Measurements from ENCODE around the gene SLC26A1.

The SLC26A1 gene

DNA sequence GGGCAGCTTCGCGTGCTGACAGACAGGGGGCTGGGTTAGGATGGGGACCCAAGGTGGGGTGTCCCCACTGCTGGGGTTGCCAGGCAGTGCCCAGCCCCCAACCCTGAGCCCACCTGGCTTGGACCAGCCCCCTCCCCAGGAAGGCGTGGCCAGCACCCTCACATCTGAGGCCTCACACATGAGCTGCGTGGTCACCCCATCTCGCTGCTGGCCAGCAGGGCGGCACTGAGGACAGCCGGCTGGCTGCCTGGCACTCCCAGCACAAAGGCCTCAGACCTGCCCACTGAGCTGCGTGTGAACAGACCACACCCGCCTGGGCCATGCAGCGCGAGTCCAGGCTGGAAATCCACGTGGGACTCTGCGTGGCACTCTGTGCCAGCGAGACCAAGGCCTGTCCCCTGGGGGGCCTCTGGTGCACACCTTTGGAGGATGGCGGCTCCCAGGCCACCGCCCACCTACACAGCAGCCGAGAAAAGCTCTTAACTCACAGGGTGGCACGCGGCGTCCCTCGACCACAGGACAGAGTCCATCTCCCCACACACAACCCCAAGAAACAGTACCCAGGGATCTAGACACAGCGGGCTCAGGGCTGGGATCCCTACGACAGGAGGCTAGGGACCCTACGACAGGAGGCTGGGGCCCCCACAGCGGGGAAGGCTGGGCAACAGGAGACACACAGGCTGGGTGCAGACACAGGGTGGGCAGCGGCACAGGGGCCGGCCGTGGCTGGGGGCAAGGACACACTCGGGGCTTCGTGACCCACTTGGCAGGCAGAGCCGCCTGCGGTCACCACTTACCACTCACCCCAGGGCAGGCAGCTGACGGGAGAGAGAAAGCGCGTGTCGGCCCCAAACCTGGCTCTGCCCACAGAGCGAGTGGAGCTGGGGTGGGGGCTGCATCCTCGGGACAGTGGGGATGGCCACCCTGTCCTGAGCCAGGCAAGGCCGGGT lies 29.7 kb downstream of the SLC26A1 start:
- DNase-seq, result no peak

GRCh38 chr4:962231-963208 lies 30.7 kb downstream of the SLC26A1 start:
- DNase-seq, result no peak

DNA sequence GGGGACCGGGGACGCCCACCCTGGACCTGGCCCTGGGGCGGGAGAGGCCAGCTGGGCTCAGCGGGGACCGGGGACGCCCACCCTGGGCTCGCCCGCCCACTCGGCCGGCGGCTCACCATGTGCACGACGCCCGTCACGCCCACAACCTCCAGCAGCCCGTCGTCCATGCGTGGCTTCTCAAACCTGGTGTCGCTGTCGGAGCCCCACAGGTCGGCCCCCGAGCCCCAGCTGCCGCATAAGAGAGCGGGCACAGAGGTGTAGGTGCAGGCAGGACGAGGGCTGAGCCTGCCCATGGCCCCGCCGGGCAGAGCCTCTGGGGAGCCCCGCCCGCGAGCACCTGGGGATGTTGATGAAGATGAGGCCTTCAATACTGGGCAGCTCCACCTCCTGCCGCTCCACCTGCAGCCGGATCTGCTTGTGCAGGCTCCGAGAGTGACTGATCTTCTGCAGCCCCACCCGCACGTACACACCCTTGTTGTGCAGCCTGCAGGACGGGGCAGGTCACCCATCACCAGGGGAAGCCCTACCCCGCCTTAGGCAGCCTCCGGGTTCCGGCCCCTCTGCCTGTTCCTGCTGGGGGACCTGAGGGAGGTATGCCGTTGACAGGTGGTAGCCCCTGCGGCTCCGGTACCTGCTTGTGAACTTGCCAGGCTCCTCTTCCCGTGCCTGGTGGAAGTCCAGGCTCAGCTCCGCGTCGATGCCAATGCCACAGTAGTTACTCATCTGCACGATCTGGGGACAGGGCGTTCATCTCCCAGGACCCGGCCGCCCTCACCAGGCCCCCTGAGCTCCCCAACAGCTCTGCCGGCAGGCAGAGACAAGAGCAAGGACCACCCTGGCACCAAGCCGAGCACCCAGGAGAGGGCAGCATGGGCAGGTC lies 31.6 kb downstream of the SLC26A1 start:
- DNase-seq, result no peak

DNA sequence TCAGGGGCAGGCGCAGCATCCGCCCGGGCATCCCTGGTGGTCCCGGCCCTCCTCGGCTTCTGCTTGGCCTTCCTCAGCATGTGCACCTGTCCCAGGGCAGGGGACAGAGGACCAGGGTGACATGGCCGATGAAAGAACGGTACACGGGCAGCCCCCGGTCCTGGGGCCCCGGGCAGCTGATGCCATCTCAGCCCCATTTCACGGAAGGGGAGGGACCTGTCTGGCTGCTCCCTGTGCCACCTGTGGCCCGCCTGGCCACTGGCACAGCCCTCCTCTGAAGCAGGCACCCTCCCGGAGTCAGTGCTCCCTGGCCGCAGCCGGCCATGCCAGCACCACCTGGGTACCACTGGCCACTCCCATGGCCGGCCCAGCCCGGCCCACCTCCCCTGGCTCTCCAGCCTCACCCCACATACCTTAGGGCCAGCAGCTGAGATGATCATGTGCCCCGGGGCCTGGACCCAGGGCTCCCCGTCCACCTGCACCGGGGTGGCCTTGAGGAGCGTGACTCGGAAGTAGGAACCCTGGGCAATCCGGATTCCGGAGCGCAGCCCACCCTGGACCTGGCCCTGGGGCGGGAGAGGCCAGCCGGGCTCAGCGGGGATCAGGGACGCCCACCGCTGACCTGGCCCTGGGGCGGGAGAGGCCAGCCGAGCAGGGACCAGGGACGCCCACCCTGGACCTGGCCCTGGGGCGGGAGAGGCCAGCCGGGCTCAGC lies 32.4 kb downstream of the SLC26A1 start:
- DNase-seq, result no peak

- no peak for DNase-seq
Observed at GRCh38 chr4:960140-960635, 33.0 kb downstream of the SLC26A1 start.

DNA sequence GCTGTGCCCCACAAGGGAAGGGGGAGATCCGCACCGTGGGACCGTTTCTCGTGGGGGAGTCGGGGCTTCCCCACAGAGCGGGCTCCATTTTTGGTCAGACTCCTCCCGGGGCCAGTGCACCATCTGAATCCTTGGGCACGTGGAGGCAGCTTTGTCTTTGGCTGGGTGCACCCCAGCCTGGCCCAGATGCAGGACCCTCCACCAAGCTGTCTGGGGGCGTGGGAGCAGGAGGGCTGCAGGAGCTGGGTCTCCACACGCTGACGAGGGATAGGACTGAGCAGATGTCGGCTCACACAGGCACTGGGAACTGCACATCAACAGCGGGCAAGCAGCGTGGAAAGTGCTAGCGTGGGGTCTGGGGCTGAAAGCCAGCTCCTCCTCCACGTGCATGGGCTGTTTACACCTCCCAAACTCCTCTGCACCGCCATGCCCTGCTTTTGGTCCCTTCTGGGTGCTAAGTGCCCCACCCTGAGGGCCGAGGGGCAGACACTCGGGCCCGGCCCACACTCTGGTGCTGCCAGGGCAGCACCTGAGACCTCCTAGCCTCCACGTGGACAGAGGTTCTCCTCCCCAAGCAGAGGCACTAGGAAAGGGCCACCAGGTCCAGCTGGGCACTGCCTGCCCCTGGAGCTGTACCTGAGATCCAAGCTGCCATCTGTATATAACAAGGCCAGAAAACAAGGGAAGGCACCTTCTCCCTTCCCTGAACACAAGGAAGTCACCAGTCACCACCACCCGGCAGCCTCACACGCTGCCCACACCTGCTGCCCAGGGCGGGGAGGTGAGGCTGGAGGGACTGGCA lies 33.7 kb downstream of the SLC26A1 start:
- no peak for DNase-seq

DNA sequence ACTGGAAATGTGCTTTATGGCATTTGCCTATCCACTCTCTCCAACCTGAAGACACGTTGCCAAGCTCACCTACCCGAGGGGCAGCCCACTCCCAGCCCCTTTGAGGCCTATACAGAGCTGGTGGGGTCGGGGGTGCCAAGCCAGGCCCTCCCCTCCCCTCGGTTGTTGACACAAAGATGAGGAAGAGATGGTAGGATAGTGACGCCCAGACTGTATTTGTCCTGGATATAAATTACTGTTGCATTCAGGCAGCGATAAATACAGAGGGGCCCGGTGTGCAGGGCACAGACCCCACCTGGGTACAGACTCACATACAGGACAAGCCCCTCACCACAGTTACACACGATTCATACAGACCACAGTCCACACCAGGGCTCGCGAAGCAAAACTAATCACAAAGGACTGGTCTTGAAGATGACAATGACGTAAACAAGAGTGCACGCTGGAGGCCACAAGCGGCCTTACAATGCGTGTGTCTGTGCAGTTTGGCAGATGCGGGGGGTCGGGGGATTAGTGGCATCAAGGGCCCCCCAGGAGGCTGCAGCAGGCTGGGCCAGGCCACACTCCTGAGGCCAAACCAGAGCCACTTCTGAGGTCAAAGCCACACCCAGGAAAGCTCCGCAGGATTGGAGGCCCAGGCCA lies 34.4 kb downstream of the SLC26A1 start:
- DNase-seq, result no peak

GRCh38 chr4:958314-958665 lies 34.9 kb downstream of the SLC26A1 start:
- DNase-seq, result no peak

GRCh38 chr4:957581-958313 lies 35.5 kb downstream of the SLC26A1 start:
- no peak for DNase-seq

GRCh38 chr4:957231-957580 lies 36.0 kb downstream of the SLC26A1 start:
- no peak for DNase-seq

DNA sequence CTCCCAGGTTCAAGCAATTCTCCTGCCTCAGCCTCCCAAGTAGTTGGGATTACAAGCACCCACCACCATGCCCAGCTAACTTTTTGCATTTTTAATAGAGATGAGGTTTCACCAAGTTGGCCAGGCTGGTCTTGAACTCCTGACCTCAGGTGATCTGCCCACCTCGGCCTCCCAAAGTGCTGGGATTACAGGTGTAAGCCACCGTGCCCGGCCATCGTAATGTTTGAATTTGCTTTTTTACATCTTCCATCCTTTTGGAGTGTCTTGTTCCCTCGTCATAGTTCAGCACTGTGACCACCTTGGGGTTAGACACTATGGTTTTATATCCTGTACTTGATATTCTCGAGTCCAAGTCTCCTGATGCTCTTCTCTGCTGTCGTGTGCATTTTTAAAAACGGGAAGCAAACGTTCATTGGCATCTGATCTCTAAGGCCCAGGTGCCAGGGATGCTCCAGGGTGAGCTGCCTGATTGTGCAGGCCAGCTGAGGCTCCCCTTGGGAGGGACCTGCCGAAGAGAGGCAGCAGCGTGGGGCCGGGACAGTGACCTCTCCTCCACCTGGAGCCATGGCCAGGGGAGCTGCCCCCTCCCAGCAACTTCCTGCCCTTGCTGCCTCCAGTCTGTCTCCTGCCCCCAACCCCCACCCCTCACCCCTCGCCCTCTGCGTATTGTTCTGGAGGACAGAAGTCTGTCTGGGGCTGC lies 36.5 kb downstream of the SLC26A1 start:
- no peak for DNase-seq

GRCh38 chr4:955931-956381 lies 37.2 kb downstream of the SLC26A1 start:
- DNase-seq, result no peak

- no peak for DNase-seq
Observed at GRCh38 chr4:955161-955921, 37.9 kb downstream of the SLC26A1 start.

GRCh38 chr4:954211-955020 lies 38.8 kb downstream of the SLC26A1 start:
- no peak for DNase-seq

GRCh38 chr4:953574-953915 lies 39.7 kb downstream of the SLC26A1 start:
- DNase-seq, result no peak

DNA sequence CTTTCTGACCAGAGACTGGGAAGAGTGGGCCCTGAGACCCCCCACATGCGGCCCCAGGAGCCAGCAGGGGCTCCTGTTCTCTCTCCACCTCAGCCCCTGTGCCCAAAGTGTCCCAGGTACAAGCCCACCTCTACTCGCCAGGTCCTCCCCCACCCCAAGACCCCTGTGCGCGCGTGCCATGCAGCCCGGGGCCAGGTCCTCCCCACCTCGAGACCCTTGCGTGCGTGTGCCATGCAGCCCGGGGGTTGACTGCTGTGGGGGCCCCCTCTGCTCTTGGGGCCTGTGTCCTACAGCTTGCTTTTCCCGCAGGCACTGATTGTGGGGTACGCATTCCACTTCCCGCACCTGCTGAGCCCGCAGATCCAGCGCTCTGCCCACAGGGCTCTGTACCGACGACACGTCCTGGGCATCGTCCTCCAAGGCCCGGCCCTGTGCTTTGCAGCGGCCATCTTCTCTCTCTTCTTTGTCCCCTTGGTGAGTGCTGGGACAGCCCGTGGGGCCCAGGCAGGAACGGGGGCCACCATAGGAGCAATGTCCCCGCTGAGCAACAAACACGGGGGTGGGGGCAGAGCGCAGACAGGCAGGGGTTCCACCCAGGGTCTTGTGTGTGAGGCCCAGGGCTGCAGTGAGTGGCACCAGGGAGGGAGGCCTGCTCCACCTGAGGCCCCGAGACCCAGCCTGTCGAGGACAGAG lies 40.2 kb downstream of the SLC26A1 start:
- DNase-seq, result no peak

Data from Kasumi-1 (cell line).